GF-D8 (cell line): ENCODE measurements around the gene POLR2H.

ENCODE experiments used
- DNase-seq: peaks from one replicate; lab custom pipeline; 2025; lab: John Stamatoyannopoulos, UW

POLR2H gene

GRCh38 chr3:184387174-184387714 lies 25.7 kb downstream of the POLR2H start:
- no peak for DNase-seq

DNA sequence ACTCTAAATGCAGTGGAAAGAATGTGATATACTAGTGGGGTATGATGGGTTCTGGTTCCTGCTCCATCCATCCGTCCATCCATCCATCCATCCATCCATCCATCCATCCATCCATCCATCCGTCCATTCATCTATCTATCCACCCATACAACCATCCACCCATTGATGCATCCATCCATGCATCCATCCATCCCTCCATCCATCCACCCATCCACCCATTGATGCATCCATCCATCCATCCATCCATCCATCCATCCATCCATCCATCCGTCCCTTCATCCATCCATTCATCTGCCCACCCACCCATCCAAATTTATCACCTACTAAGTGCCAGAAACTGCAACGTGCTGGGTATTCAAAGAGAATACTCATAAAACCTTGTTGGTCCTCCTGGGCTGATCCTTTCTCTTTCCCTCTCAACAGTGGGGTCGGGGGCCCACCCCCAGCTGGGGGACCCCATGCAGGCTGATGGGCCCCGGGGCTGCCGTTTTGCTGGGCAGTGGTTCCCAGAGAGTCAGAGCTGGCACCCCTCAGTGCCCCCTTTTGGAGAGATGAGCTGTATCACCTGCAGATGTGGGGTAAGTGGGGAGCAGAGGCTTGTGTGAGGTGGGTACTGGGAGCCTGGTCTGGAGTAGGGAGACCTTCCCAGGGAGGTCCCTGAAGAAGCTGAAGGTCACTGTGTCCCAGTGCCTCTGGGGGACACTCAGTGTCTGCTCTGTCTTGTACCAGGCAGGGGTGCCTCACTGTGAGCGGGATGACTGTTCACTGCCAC lies 26.8 kb downstream of the POLR2H start:
- no peak for DNase-seq

DNA sequence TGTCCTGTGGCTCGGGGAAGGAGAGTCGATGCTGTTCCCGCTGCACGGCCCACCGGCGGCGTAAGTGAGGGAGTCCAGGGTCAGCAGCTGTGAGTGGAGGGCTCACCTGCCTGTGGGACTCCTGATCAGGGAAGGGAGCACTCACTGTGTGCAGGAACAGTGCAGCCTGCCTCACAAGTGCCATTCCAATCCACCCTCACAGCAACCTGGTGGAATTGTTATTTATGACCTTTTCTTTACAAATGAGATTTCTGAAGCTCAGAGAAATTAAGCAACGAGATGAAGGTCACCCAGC lies 27.4 kb downstream of the POLR2H start:
- no peak for DNase-seq

- DNase-seq, result no peak
Measured at GRCh38 chr3:184389384-184389783, 27.9 kb downstream of the POLR2H start.

DNA sequence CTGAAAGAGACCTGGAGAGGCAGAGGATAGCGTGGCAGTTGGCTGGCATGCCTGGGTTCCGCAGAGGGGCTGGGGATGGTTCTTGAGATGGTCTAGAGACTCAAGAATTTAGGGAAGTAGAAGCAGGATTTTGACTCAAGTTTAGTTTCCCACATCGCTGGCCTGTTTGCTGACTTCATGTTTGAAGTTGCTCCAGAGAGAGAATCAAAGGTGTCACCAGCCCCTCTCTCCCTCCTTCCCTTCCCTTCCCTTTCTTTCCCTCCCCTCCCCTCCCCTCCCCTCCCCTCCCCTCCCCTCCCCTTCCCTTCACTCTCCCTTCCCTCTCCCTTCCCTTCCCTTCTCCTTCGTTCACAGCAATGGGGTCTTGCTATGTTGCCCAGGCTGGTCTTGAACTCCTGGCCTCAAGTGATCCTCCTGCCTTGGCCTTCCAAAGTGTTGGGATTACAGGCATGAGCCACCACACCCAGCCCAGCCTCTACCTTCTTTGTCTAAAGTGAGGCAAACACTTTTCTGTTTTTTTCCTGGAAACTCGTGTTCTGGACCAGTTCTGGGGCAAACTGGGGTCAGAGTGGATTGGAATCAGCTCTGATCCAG lies 28.5 kb downstream of the POLR2H start:
- DNase-seq, result no peak

GRCh38 chr3:184391266-184391665 lies 29.8 kb downstream of the POLR2H start:
- DNase-seq, result no peak

DNA sequence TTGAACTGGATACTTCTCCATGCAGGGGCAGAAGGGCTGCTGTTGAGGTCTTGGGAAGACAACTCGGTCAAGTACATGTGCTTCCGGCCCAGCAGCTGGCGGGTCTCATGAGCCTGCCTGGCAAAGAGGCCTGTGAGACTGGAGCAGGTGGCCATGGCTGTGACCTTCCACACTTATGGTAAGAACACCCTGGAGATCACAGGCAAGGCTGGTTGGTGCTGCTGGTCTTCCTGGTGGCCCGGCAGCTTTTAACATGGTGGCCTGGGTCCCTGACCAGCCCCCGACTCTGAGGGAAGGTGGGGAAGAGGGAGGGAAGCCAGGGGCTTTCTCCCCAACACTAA lies 33.8 kb downstream of the POLR2H start:
- DNase-seq, result no peak

GRCh38 chr3:184399410-184399809 lies 37.9 kb downstream of the POLR2H start:
- DNase-seq, result no peak

DNA sequence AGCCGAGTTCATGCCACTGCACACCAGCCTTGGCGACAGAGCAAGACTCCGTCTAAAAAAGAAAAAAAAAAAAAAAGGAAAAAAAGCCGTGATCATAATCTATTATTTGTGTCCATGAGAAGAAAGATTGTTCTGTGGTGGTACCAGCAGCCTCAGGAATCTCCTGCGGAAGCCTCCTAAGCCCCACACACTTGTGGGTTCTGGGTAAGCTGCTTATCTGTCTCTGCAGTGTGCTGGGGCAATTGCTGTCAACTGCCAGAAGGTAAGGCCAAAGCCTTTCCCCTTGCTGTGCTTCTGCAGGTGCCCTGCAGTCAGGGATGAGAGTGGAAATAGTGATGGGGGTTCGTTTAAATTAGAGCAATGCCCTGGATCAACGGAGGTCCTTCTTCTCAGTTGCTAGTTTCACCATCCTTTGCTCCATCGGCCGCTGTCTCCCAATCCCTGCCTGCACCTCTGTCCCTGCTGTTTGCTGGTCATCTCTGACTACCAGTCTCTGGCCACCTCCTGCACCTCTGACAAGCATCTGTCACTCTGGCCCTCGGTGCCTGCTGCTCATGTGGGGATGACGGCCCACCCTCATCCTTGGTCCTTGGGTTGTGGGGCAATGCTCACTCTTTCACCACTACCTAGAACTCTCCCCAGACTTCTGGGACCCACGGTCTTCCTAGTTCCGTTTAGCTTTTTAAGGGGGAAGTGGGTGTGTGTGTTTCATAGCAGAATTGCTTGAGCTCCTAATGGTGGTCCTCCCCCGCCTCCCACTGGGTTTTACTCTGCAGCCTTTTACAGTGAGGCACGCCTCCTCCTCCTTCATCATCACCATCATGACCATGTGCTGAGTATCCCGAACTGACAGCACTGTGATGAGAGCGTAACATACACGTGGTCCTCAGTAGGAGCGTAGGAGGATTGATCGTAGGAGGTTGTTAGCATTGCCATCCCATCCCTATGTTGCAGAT lies 43.8 kb downstream of the POLR2H start:
- no peak for DNase-seq

- DNase-seq, result no peak
Measured at GRCh38 chr3:184409331-184409926, 47.9 kb downstream of the POLR2H start.

- DNase-seq, result no peak
Measured at GRCh38 chr3:184409946-184410500, 48.5 kb downstream of the POLR2H start.

GRCh38 chr3:184414418-184415202 lies 53.1 kb downstream of the POLR2H start:
- DNase-seq, result no peak

GRCh38 chr3:184415203-184415490 lies 53.6 kb downstream of the POLR2H start:
- no peak for DNase-seq

DNA sequence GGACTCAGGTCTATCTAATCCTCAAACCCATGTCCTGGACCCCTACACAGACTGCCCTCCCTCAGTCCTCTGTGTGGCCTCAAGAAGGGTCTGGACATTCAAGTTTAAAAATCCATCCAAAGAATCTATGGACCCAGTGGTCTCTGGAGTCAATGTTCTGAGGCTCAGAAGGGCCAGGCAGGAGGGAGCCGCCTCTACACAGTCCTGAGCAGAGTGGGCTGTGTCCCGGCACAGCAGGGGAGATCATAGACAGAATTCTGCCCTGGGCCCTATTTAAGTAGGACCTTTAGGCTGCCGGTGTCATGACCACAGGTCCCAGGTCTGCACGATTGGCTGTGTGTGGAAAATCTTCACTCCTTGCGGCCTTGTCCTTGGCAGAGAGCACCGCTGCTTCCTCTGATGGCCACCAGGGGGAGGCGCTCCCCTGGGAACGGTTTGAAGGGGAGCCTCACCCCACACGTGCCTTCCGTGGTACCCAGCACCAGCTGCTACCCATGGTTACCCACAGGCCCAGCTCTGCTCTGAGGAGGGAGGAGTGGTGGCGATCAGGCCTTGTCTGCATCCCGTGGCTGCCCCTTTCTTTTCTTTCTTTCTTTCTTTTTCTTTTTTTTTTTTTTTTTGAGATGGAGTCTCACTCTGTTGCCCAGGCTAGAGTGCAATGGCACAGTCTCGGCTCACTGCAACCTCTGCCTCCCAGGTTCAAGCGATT lies 56.3 kb downstream of the POLR2H start:
- DNase-seq, result peak; percentile 9
